LNCAP (cell line): ENCODE results near the gene FBXO24.

Source experiments
- CTCF ChIP-seq: fragments of 450-650 bp; IDR thresholded peaks from 2 replicates; pipeline ENCODE4 v1.5.1; 2017; ENCODE audit warnings: mild to moderate bottlenecking

Gene FBXO24

GRCh38 chr7:100544967-100545359 is 41.2 kb upstream of the FBXO24 start:
- no peak for TF ChIP-seq CTCF

- TF ChIP-seq CTCF, result no peak
Measured at GRCh38 chr7:100545360-100546128, 40.6 kb upstream of the FBXO24 start.

- no peak for TF ChIP-seq CTCF
Measured at GRCh38 chr7:100546129-100546925, 39.8 kb upstream of the FBXO24 start.

GRCh38 chr7:100546926-100547800 is 39.0 kb upstream of the FBXO24 start:
- TF ChIP-seq CTCF, result no peak

- no peak for TF ChIP-seq CTCF
Measured at GRCh38 chr7:100547872-100548271, 38.3 kb upstream of the FBXO24 start.

- TF ChIP-seq CTCF, result no peak
Measured at GRCh38 chr7:100552532-100552931, 33.6 kb upstream of the FBXO24 start.

GRCh38 chr7:100553032-100553431 is 33.1 kb upstream of the FBXO24 start:
- TF ChIP-seq CTCF, result no peak
